Activated T-cell treated with anti-CD3 and anti-CD28 coated beads, Interleukin-2, amount 50 U/mL, for 4 hours (primary cell): ENCODE results near the gene FAM3D. TPM values are rescaled to one million over a fixed set of nuclear protein-coding genes. Genes with fewer than 3 reads are reported as not detected.

ENCODE experiments used
- ATAC-seq, 2 donors: fragments of 200-7000 bp; cut with Tn5 transposase; one replicate each; pipeline ENCODE4 v1.10.0; 2021
- DNase-seq: peaks from one replicate; pipeline ENCODE4 v3.0.0-alpha.2; 2020
- H3K27me3 Mint-ChIP-seq: one replicate; pipeline ENCODE4 v1.8.0; 2021; ENCODE audit warnings: low read depth, mixed read lengths
- H3K36me3 Mint-ChIP-seq: one replicate; pipeline ENCODE4 v1.8.0; 2022; ENCODE audit warnings: mixed read lengths; ENCODE audit not compliant: insufficient read depth
- H3K4me1 Mint-ChIP-seq: one replicate; pipeline ENCODE4 v1.8.0; 2021; ENCODE audit warnings: low read depth, mixed read lengths
- H3K4me3 Mint-ChIP-seq: one replicate; pipeline ENCODE4 v1.8.0; 2021; ENCODE audit warnings: mild to moderate bottlenecking, moderate library complexity, mixed read lengths
- H3K9me3 Mint-ChIP-seq: one replicate; pipeline ENCODE4 v1.8.0; 2021; ENCODE audit warnings: mixed read lengths
- total RNA-seq, 3 donors: library from RNA; stranded (reverse); gene quantifications; one replicate each; pipeline ENCODE4 v1.2.1, GENCODE V29; 2021

Gene FAM3D
- total RNA-seq, 3 donors from 2014 or later, result not detected

DNA sequence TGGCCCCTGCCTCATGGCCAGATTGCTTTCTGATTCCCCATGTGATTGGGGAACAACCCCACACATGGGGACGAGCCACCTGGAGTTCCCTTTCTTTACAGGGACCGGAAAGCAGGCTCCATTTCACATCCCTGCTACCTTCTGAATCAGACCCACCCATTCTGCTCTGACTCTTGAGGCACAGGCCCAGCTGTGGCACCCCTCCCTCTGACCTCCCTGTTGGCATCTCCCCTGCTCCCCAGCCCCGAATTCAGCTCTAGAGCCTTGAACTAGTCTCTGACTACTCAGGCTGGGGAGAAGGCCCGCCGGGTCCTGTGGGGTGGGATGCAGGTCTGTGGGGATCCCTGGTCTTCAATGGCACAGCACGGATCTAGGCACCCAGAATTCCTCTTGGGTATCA, 12.1 kb downstream of the FAM3D start:
- DNase-seq (no peak), ATAC-seq (no peak)
- Mint-ChIP-seq H3K4me3 (no peak overlapping the region), H3K36me3 (no peaks in the 10 kb centered on the region), H3K27me3 (peaks cover 11% of the 10 kb centered on the region), H3K9me3 (no peaks in the 10 kb centered on the region), H3K4me1 (no peaks in the 10 kb centered on the region)

DNA sequence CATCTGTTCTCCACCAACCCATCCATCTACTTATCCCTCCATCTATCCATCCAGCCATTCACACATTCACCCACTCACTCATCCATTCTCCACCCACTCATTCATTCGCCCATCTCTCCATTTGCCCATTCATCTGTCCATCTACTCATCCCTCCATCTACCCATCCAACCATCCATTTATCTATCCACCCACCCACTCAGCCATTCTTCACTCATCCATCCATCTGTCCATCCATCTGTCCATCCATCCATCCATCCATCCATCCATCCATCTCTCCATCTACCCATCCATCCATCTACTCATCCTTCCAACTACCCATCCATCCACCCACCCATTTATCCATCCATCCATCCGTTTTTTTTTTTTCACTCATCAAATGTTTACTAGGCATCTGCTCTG, 13.9 kb downstream of the FAM3D start:
- ATAC-seq (no peak), DNase-seq (no peak)
- no peaks in the 10 kb centered on the region for H3K36me3 Mint-ChIP-seq
- peaks cover 11% of the 10 kb centered on the region for H3K27me3 Mint-ChIP-seq
- no peaks in the 10 kb centered on the region for H3K9me3 Mint-ChIP-seq
- no peaks in the 10 kb centered on the region for H3K4me1 Mint-ChIP-seq
- H3K4me3 Mint-ChIP-seq, result no peak overlapping the region

DNA sequence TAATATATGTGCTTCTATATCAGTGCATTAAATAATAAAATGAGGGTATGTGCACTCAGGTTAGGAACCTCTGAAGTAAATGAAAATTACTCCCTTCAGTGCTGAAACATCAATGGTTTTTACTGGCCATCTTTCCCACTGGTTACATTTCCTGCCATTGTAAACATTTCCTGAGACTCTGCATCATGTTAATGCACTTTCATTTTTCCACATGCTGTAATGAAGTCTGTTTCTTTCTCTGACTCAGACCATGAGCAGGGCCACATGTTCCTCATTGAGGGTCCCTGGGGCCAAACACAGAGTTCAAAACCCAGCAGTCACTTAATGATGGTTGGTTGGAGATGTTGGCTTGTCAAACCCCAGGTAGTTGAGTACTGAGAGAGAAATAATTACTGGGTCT, 15.3 kb downstream of the FAM3D start:
- peaks cover 9% of the 10 kb centered on the region for H3K27me3 Mint-ChIP-seq
- no peak for ATAC-seq
- no peak for DNase-seq
- H3K4me1 Mint-ChIP-seq, result no peaks in the 10 kb centered on the region
- no peak overlapping the region for H3K4me3 Mint-ChIP-seq
- H3K36me3 Mint-ChIP-seq, result no peaks in the 10 kb centered on the region
- no peaks in the 10 kb centered on the region for H3K9me3 Mint-ChIP-seq

DNA sequence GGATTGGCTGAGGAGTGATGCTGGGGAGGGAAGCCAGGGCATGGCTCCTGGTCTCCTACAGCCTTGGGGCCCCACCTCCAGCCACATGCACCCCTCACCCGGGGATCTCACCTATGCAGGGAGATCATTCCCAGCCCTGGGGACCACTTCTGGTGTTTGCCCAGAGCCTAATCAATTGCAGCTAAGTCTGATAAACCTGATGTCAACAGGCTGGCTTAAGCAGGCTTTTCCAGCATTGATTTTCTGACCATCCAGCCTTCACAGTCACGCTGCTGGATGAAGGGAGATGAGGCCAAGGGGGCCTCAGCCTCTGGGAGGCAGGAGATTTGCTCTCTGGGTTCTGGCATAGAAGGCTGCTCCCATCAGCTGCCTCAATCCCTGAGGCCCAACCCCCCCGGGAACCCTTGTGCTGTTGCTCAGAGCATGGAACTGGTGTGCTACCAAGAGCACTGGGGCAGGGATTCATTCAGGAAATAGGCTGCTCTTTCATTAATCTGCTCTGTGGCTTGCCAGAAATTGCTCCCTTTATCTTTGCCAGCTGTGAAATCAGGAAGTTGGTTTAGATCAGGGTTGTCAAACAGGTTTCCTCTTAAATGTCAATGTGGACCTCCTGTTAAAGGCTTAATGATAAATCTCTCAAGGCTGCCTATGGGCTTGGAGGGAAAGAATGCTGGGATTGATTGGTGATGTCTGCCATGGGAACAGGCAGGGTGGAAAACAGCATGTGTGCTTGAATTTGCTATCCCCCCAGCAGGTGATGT, 19.0 kb downstream of the FAM3D start:
- no peak for ATAC-seq
- DNase-seq, result no peak
- Mint-ChIP-seq H3K36me3 (no peaks in the 10 kb centered on the region), H3K9me3 (no peaks in the 10 kb centered on the region), H3K27me3 (peaks cover 7% of the 10 kb centered on the region), H3K4me1 (no peaks in the 10 kb centered on the region), H3K4me3 (no peak overlapping the region)

DNA sequence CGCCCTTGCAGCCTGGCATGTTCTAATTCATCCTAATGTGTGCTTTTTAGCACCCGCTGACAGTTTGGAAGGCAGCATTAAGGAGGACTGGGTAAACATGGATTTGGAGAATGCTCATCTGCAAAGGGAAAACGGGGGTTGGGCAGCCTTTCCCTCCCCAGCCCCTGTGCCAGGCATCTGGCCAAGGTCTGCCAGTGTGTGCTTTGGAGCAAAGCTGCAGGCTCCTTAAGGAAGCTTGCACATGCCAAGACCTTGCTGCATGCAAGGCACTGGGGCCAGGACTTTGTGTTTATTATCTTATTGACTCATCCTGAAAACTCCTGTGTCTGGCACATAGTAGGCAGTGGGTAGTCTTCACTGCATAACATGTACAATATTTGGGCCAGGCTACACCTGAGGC, 20.1 kb downstream of the FAM3D start:
- ATAC-seq (no peak), DNase-seq (no peak)
- Mint-ChIP-seq H3K36me3 (no peaks in the 10 kb centered on the region), H3K27me3 (peaks cover 7% of the 10 kb centered on the region), H3K4me3 (no peak overlapping the region), H3K9me3 (no peaks in the 10 kb centered on the region), H3K4me1 (no peaks in the 10 kb centered on the region)

DNA sequence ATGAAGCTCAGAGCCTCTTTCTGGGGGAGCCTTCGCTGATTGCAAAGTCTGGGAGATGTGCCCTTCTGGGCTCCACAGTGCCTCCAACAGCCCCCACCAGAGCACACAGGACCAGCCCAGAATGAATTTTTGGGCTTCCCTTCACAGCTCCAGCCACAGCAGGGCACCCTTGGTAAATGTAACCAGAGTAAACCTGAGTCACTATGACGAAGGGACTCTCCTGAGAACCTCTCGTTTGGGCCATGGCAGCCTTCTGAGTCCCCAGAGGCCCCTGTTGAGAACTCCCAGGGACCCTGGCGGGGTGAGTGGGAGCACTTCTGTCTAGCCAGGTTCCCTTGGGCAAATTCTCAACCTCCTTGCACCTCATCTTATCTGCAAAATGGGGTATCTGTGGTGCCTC, 20.8 kb downstream of the FAM3D start:
- peaks cover 7% of the 10 kb centered on the region for H3K27me3 Mint-ChIP-seq
- ATAC-seq (no peak), DNase-seq (no peak)
- no peaks in the 10 kb centered on the region for H3K4me1 Mint-ChIP-seq
- H3K4me3 Mint-ChIP-seq, result no peak overlapping the region
- no peaks in the 10 kb centered on the region for H3K9me3 Mint-ChIP-seq
- H3K36me3 Mint-ChIP-seq, result no peaks in the 10 kb centered on the region

DNA sequence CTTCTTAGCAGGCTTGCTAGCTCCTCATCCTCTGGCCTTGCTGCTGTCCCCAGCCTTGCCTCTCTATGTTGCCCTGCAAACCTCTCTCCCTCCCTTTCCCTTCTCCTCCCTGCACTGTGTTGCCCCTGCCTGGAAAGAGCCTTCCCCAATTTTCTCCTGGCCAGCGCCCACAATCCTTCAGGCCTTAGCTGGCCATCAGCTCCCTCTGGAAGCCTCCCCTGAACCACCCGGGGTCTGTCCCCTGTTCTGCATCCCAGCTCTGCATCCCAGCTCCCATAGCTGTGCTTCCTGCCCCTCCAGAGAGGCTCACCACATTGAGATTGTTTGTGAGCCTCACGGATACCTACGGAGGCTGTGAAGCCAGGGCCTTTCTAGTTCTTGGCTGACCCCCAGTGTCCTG, 23.7 kb downstream of the FAM3D start:
- Mint-ChIP-seq H3K36me3 (no peaks in the 10 kb centered on the region), H3K9me3 (no peaks in the 10 kb centered on the region), H3K4me3 (no peak overlapping the region), H3K27me3 (peaks cover 4% of the 10 kb centered on the region), H3K4me1 (no peaks in the 10 kb centered on the region)
- no peak for DNase-seq
- ATAC-seq, result no peak

DNA sequence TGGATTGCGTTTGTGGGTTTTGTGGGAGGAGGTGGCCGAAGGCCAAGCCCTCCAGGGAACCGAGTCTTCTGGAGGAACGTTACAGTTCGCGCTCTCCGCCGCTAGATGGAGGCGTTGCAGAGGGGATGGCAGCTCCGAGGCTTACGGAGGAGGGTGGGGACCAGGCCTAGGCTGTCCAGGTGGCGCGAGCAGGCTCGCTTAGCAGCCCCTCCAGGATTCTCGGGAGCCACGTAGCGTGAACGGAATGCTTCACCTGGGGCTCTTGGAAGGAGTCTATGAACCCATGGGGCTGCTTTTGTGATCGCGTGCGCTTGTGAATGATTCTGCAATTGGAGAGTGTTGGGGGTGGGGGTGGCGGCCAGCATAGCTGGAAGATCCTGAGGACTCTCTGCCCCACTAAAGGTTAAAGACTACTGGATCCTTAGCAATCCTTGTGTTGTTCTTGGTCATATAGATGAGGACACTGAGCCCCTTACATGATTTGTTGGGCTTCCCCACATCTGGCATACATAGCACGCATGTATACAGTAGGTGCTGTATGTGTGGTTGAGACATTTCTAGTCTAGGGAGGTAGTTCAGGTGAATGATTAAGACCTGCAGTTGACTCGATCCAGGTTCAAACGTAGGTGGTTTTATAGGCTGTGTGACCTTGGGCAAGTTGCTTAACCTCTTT, 25.7 kb downstream of the FAM3D start:
- Mint-ChIP-seq H3K4me3 (no peak overlapping the region), H3K4me1 (no peaks in the 10 kb centered on the region), H3K27me3 (peaks cover 4% of the 10 kb centered on the region), H3K36me3 (no peaks in the 10 kb centered on the region), H3K9me3 (no peaks in the 10 kb centered on the region)
- ATAC-seq (peak; percentile 78 to 84), DNase-seq (peak; percentile 30)

DNA sequence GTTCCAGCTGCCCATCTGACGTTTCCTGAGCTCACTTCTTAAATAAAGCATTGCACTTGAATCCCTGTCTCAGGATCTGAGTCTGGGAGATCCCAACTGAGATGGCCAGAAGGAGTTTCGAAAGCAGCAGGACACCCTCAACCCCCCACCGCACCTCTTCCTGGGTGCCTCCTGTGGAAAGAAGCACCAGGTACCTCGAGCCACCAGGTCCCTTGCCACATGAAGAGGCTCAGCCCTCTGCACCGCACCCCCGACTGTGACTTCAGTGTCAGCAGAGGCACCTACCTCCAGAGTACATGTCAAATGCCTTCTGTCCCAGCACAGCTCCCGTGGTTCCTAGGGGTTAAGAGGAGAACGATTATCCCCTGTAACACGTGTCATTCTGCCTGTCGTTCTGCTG, 26.7 kb downstream of the FAM3D start:
- H3K9me3 Mint-ChIP-seq, result no peaks in the 10 kb centered on the region
- H3K4me3 Mint-ChIP-seq, result no peak overlapping the region
- no peak for ATAC-seq
- H3K36me3 Mint-ChIP-seq, result no peaks in the 10 kb centered on the region
- no peaks in the 10 kb centered on the region for H3K4me1 Mint-ChIP-seq
- DNase-seq, result no peak
- peaks cover 2% of the 10 kb centered on the region for H3K27me3 Mint-ChIP-seq

DNA sequence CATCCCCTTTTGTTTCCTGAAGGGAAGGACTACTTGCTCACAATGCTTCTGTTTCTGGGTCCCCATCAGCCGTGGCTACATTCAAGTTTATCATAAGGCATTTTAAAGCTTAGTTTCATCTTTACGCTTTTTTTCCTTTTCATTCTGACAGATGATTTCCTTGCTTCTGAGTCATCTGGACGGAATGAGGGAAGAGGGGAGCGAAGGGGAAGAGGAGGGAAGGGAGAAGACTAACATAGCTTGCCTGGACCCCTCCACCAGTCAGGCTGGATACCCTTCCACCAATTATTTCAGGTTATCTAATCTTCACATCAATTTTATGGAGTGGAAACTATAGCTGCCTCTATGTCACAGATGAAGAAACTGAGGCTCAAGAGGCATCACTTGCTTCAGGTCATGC, 27.6 kb downstream of the FAM3D start:
- Mint-ChIP-seq H3K4me1 (no peaks in the 10 kb centered on the region), H3K4me3 (no peak overlapping the region), H3K27me3 (peaks cover 2% of the 10 kb centered on the region), H3K36me3 (no peaks in the 10 kb centered on the region), H3K9me3 (no peaks in the 10 kb centered on the region)
- DNase-seq (no peak), ATAC-seq (no peak)

DNA sequence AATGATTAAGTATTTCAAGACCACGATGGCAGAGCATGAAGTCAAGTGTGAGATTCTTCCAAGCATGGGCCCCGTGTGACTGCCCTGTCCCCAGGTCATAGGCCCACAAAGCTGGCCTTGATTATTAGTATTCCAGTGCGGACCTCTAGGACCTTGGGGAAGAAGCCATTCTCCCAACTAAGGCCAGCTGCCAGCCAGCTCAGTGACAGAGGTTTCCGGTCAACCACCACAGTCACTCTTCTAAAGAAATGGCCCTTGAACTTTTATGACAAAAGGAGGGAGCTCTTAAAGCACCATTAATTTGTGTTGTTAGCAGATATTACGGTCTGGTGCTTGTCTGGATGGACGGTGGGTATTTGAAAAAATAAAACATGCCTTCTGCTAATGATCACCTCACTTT, 28.0 kb downstream of the FAM3D start:
- Mint-ChIP-seq H3K9me3 (no peaks in the 10 kb centered on the region), H3K27me3 (peaks cover 2% of the 10 kb centered on the region), H3K4me1 (no peaks in the 10 kb centered on the region), H3K36me3 (no peaks in the 10 kb centered on the region), H3K4me3 (no peak overlapping the region)
- ATAC-seq, result no peak
- DNase-seq, result no peak

DNA sequence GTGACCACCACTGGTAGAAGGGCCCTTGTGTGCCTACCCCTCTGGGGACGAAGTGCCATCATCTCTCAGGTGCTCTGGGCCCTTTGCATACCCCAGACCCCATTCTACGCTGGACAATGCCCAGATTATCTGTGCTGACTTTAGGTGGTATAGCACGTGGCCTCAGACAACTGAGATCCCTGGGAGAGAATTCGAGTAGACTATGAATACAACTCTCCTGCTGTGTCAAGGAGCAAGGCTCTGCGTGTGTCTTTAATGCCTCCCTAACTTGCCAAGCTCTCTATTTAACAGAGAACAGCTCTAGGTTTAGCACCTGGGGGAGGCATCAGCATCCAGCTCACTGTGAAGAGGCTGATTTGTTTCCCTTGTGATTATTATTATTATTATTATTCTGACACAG, 29.1 kb downstream of the FAM3D start:
- H3K9me3 Mint-ChIP-seq, result no peaks in the 10 kb centered on the region
- no peak overlapping the region for H3K4me3 Mint-ChIP-seq
- H3K36me3 Mint-ChIP-seq, result no peaks in the 10 kb centered on the region
- H3K27me3 Mint-ChIP-seq, result peaks cover 6% of the 10 kb centered on the region
- ATAC-seq, result no peak
- H3K4me1 Mint-ChIP-seq, result no peaks in the 10 kb centered on the region
- DNase-seq, result no peak

DNA sequence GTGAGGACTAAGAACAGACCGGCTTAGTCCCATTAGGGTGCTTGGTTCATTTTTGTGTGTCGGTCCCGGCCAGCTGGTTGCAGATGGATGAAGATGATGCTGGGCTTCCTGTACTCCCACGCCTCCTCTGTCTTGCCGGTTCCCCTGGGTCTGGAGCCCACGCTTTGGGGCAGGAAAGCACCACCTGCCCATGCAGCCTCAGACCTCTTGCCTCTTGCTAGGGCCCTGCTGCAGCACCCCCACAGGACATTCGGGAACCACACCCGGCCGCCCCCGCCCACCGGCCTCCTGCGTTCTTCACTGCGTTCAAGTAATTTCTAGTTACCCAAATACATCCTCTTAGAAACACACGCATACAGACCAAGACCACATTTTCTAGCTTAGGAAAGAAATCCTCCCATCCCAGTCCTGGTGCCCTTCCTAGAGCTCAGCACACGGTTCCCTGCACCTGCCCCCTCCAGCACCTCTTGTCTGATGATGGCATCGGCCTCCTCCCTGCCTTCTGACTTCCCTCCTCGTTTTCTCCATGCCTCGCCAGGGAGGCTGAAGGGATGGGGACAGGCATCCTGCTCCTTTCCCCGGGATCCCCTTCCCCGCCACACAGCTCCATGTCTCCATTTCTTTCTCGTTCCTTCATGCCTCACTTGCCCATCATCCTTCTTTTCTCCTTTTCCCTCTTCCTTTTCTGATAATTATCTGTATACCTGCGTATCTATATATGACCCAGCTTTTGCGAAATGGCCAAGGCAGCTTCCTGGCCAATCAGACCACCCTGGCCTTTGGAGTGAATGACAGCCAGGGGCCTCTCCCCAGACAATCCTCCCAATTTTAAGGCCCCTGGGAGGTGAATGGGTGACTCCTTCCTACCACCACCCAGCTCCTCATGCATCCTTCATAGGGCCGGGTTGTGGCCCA, 30.9 kb downstream of the FAM3D start:
- Mint-ChIP-seq H3K36me3 (no peaks in the 10 kb centered on the region), H3K4me3 (no peak overlapping the region), H3K4me1 (no peaks in the 10 kb centered on the region), H3K27me3 (peaks cover 12% of the 10 kb centered on the region), H3K9me3 (no peaks in the 10 kb centered on the region)
- ATAC-seq (no peak), DNase-seq (no peak)

DNA sequence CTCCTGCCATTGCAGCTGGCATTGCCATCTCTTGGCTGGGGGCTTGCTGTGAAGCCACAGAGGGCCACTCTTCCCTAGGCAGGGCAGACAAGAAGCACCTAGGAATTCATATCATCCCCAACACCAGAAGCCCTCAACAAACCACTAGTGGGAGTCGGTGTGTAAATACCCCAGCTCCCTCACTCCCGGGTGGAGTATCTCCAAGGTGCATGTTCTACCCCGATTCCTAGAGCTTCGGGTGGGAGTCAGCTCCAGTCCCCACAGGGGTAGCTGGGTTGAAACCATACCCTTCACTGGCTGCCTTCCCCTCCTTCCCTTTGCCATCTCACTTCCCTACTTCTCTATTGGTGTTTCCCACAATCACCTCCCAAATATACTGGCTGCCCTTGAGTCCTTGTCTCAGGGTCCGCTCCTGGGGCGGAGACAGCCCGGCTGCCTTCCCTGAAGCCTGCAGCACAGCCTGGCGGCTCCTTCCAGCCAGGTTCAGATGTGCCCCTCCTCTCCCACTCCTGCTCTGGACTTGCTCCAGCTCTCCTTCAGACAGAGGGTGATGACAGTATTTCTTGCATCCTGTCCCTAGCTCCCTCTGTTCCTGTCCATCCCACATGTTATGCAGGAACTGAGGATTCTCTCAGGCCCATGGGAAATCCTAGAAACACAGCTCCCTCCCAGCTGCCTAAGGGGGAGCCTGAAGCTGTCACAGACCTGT, 33.3 kb downstream of the FAM3D start:
- DNase-seq (no peak), ATAC-seq (no peak)
- H3K4me1 Mint-ChIP-seq, result no peaks in the 10 kb centered on the region
- H3K36me3 Mint-ChIP-seq, result no peaks in the 10 kb centered on the region
- no peaks in the 10 kb centered on the region for H3K9me3 Mint-ChIP-seq
- peaks cover 12% of the 10 kb centered on the region for H3K27me3 Mint-ChIP-seq
- no peak overlapping the region for H3K4me3 Mint-ChIP-seq
